Measurements from ENCODE around the gene SLC15A2.

DNA sequence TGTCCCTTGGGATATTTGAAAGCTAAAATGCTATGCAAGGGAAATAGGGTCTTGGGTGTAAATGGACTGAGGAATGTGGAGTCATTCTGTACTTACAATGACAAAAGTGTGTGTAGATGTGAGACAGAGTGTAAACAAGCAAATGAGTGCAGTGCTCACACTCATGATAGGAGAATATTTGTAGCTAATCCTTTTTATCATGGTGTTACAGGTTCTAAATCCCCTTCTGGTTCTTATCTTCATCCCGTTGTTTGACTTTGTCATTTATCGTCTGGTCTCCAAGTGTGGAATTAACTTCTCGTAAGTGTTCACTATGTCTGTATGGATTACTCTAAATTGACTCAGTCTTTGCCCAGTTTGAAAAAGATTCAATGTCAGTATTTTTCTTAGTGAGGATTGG is 30.5 kb downstream of the SLC15A2 start:
- no peak for TF ChIP-seq POLR2A (IDR thresholded peaks at IDR 0.05; ENCODE audit: low read length)
- no peak for TF ChIP-seq GATA1 (IDR thresholded peaks at IDR 0.05; ENCODE audit: low read depth, low read length)
